B cell (primary cell): ENCODE results near the gene DDAH1. TPM values are rescaled to one million over a fixed set of nuclear protein-coding genes. Genes with fewer than 3 reads are reported as not detected.

Experiments used
- ATAC-seq: fragments of 200-7000 bp; cut with Tn5 transposase; one replicate; pipeline ENCODE4 v1.10.0; 2021; ENCODE audit warnings: low read depth, mild to moderate bottlenecking, moderate number of reproducible peaks, moderate library complexity
- CTCF ChIA-PET: fragments of 350-600 bp; sonication (Branson Sonifier 250); formaldehyde crosslinking; loops from one replicate; lab custom pipeline; 2021; ENCODE audit warnings: antibody characterized with exemption, inconsistent platforms; lab: Charles Lee
- POLR2A ChIA-PET: fragments of 350-600 bp; sonication (Branson Sonifier 250); formaldehyde crosslinking; loops from one replicate; lab custom pipeline; 2021; ENCODE audit warnings: antibody characterized with exemption; lab: Charles Lee
- DNase-seq: peaks from one replicate; pipeline ENCODE4 v3.0.0; 2013
- H2AFZ ChIP-seq: 2 replicates; pipeline ENCODE4 v1.6.1; 2012; ENCODE audit warnings: mild to moderate bottlenecking, low read depth, low read length; ENCODE audit not compliant: insufficient read depth, poor library complexity, severe bottlenecking
- H3K27ac ChIP-seq, 2 donors: 1 replicate in 1 of 2; 2 replicates in 1 of 2; pipeline ENCODE4 v1.5.1; 2012 to 2013; ENCODE audit warnings: low read length in 2 of 2, mild to moderate bottlenecking in 2 of 2, moderate library complexity in 1 of 2
- H3K27me3 ChIP-seq, 4 experiments: fragments of 200-600 bp in 1 of 4; sonication (generic) in 1 of 4; replicated peaks in 1 of 4; 1 replicate in 2 of 4; 2 replicates in 2 of 4; pipeline versions ENCODE4 v1.6.1 to v1.7.0; 2013 to 2016; ENCODE audit warnings: low read length in 3 of 4, mild to moderate bottlenecking in 2 of 4, mixed read lengths in 1 of 4, moderate library complexity in 1 of 4; ENCODE audit not compliant: insufficient read depth in 4 of 4, control insufficient read depth in 3 of 4; ENCODE audit errors: control extremely low read depth in 1 of 4
- H3K36me3 ChIP-seq, 2 experiments: replicated peaks in 1 of 2; 1 replicate in 1 of 2; 2 replicates in 1 of 2; pipeline versions ENCODE4 v1.6.1 to v1.7.1; 2013; ENCODE audit warnings: low read length in 1 of 2; ENCODE audit not compliant: insufficient read depth in 2 of 2, control insufficient read depth in 1 of 2; ENCODE audit errors: control extremely low read depth in 1 of 2, extremely low read depth in 1 of 2
- H3K4me1 ChIP-seq, 2 donors: fragments of 200-600 bp in 1 of 2; sonication (generic) in 1 of 2; 1 replicate in 1 of 2; 2 replicates in 1 of 2; pipeline versions ENCODE4 v1.5.1 to v1.6.1; 2013 to 2017; ENCODE audit warnings: low read length in 2 of 2; ENCODE audit not compliant: control insufficient read depth in 2 of 2, insufficient read depth in 2 of 2
- H3K4me2 ChIP-seq: replicated peaks from 2 replicates; pipeline ENCODE3; 2012; ENCODE audit warnings: mild to moderate bottlenecking, low read depth, low read length; ENCODE audit not compliant: poor library complexity, severe bottlenecking
- H3K4me3 ChIP-seq, 5 experiments: fragments of 200-600 bp in 1 of 5; sonication (generic) in 1 of 5; 1 replicate in 3 of 5; 2 replicates in 2 of 5; pipeline versions ENCODE4 v1.5.1 to v1.7.0; 2011 to 2016; ENCODE audit warnings: low read length in 4 of 5, mild to moderate bottlenecking in 4 of 5, low read depth in 2 of 5, control low read depth in 1 of 5, moderate library complexity in 1 of 5; ENCODE audit not compliant: insufficient read depth in 1 of 5; ENCODE audit errors: control extremely low read depth in 1 of 5, extremely low read depth in 1 of 5
- H3K79me2 ChIP-seq: fragments of 200-600 bp; sonication (generic); one replicate; pipeline ENCODE4 v1.6.0; 2016; ENCODE audit warnings: low read length; ENCODE audit not compliant: control insufficient read depth, insufficient read depth
- H3K9ac ChIP-seq: fragments of 200-600 bp; sonication (generic); 2 replicates; pipeline ENCODE4 v1.6.1; 2017; ENCODE audit warnings: mild to moderate bottlenecking, low read length, moderate library complexity
- H3K9me3 ChIP-seq, 3 donors: one replicate each; pipeline versions ENCODE4 v1.6.1 to v1.7.1; 2013; ENCODE audit warnings: low read length in 2 of 3; ENCODE audit not compliant: control insufficient read depth in 2 of 3, insufficient read depth in 1 of 3; ENCODE audit errors: control extremely low read depth in 1 of 3
- H4K20me1 ChIP-seq: 2 replicates; pipeline ENCODE4 v1.6.0; 2012; ENCODE audit warnings: mild to moderate bottlenecking, low read length; ENCODE audit not compliant: insufficient read depth, control insufficient read depth, poor library complexity, severe bottlenecking
- H3K27ac Mint-ChIP-seq: one replicate; pipeline ENCODE4 v1.8.0; 2021; ENCODE audit warnings: mixed read lengths
- H3K27me3 Mint-ChIP-seq: one replicate; pipeline ENCODE4 v1.8.0; 2021; ENCODE audit warnings: mixed read lengths
- H3K4me1 Mint-ChIP-seq: one replicate; pipeline ENCODE4 v1.8.0; 2021; ENCODE audit warnings: mixed read lengths
- H3K4me3 Mint-ChIP-seq: one replicate; pipeline ENCODE4 v1.8.0; 2021; ENCODE audit warnings: mixed read lengths
- H3K9me3 Mint-ChIP-seq: one replicate; pipeline ENCODE4 v1.8.0; 2022; ENCODE audit warnings: mixed read lengths; ENCODE audit not compliant: insufficient read depth
- CTCF ChIP-seq: fragments of 200-600 bp; IDR thresholded peaks from one replicate; pipeline ENCODE4 v1.8.0; 2022; ENCODE audit warnings: antibody characterized with exemption, mild to moderate bottlenecking
- EZH2 ChIP-seq: IDR thresholded peaks from 2 replicates; pipeline ENCODE4 v1.6.1; 2012; ENCODE audit warnings: borderline replicate concordance, low read depth, mild to moderate bottlenecking, moderate library complexity, low read length; ENCODE audit not compliant: insufficient read depth, poor library complexity, severe bottlenecking
- WGBS: methylation state at CpG from one replicate; pipeline ENCODE4 v1.1.5; 2013; ENCODE audit warnings: missing lambda C conversion rate; ENCODE audit not compliant: insufficient coverage; 5-methylcytosine and 5-hydroxymethylcytosine counted together
- intact Hi-C: fragments of 100-400 bp; cut with micrococcal nuclease; formaldehyde crosslinking; loops from one replicate; pipeline ENCODE4 v1.10.0; 2022
- polyA plus RNA-seq: library from polyadenylated mRNA; depleted of rRNA; stranded (reverse); fragments of >200 nt; gene quantifications from 2 replicates; pipeline ENCODE4 v1.2.3, GENCODE V29; 2012
- total RNA-seq, 2 donors: library from RNA; stranded (reverse); fragments of 120-200 nt in 1 of 2; gene quantifications; 1 replicate in 1 of 2; 2 replicates in 1 of 2; pipeline versions ENCODE4 v1.2.3 to v1.2.4, GENCODE V29; 2013 to 2022

The DDAH1 gene
- total and polyA plus RNA-seq, 2 donors (not counting 1 experiment from before 2014, with no cell fraction given): 0.04 TPM; not detected in 1

- WGBS: no CpG with 5 or more reads among the region's 2 CpGs
- no peak overlapping the region for H3K9ac ChIP-seq
Measured at GRCh38 chr1:85448358-85448757, 16.6 kb downstream of the DDAH1 start.

More at GRCh38 chr1:85448358-85448757, 16.6 kb downstream of the DDAH1 start:
- Histone ChIP-seq H4K20me1 (no peaks in the 10 kb centered on the region), H3K27me3 (no peaks in the 10 kb centered on the region), H3K27ac (no peak overlapping the region), H3K9me3 (no peaks in the 10 kb centered on the region), H3K79me2 (no peaks in the 10 kb centered on the region), H3K4me1 (no peaks in the 10 kb centered on the region), H3K4me3 (no peak overlapping the region), H2AFZ (no peak overlapping the region), H3K36me3 (no peaks in the 10 kb centered on the region), H3K4me2 (no peak overlapping the region)
- Mint-ChIP-seq H3K27ac (no peak overlapping the region), H3K4me3 (no peak overlapping the region), H3K4me1 (no peaks in the 10 kb centered on the region), H3K27me3 (no peaks in the 10 kb centered on the region), H3K9me3 (no peaks in the 10 kb centered on the region)
- TF ChIP-seq CTCF (no peak), EZH2 (no peak)
- ChIA-PET CTCF (no interaction called here), POLR2A (no interaction called here)
- no peak for DNase-seq
- intact Hi-C loops: no loop called here
- ATAC-seq: no peak
